GM19463 (cell line): ENCODE measurements around the gene HRH3.

Experiments
- ATAC-seq: cut with Tn5 transposase; IDR thresholded peaks from one replicate; pipeline ENCODE4 v1.9.1; 2021; ENCODE audit warnings: mild to moderate bottlenecking, moderate library complexity; ENCODE audit not compliant: unreplicated experiment

HRH3 gene

GRCh38 chr20:62216636-62217566 lies 3.2 kb downstream of the HRH3 start:
- no peak for ATAC-seq

GRCh38 chr20:62215991-62216635 lies 4.0 kb downstream of the HRH3 start:
- no peak for ATAC-seq

DNA sequence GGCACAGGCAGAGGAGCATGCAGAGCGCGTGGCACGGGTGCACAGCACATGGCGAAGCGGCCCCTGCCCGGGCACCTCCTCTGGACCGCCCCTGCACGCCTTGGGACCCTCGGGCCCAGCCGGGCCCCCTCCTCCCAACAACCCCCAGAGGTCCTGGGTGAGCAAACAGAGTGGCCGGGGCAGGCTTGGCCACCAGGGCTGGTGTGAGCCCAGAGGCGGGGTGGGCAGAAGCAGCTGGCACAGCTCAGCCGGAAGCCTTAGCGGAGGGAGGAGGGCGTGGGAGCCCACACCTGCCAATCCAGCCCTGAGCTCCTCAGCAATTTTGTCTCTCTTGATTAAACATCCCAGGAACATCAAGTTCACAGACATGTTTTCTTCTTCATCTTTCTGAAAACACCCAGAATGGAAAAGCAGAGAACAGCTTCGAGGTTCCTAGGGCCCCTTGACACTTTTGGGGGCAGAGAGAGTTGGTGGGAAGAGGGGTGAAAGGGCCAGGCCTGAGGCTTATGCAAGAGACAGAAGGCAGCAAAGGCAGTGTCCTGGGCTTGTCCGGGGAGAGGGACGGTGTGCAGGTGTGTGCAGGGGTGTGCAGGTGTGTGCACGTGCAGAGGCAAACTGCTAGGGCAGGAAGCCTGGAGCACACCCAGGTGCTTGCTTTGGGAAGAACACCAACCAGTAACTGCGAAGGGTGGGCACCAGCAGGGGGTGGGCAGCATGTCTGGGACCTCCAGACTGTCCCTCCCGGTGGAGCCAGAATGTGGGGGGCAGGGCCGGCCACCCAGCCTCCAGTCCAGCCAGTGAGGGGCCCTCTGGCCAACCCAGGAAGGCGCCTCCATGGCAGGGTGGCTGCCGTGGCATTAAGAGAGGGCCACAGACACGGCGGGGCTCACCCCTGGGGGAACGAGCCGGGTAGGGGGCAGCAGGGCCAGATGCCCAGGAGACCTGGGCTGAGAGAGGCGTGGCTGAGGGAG lies 4.8 kb downstream of the HRH3 start:
- ATAC-seq: no peak

- no peak for ATAC-seq
Measured at GRCh38 chr20:62214067-62214466, 6.0 kb downstream of the HRH3 start.

DNA sequence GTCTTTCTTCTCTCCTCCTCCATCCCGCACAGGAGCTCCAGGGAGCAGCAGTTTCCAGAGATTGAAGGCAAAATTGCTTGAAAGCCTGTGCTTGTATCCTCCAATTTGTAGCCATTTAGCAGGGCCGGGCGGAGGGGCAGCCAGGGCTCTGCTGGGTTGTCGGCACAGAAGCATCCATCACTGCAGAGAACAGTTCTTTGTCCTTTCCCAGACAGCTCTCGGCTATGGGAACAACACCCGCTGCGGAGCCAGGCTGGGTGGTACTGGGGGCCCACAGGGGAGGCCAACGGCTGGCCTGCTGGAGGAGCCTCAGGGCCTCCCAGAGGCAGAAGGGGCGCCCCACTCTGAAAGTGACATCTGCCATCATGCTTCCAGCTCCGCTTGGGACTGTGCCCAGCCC lies 7.8 kb downstream of the HRH3 start:
- no peak for ATAC-seq

- ATAC-seq: no peak
Measured at GRCh38 chr20:62211769-62212288, 8.2 kb downstream of the HRH3 start.

- ATAC-seq: no peak
Measured at GRCh38 chr20:62211216-62211615, 8.9 kb downstream of the HRH3 start.

DNA sequence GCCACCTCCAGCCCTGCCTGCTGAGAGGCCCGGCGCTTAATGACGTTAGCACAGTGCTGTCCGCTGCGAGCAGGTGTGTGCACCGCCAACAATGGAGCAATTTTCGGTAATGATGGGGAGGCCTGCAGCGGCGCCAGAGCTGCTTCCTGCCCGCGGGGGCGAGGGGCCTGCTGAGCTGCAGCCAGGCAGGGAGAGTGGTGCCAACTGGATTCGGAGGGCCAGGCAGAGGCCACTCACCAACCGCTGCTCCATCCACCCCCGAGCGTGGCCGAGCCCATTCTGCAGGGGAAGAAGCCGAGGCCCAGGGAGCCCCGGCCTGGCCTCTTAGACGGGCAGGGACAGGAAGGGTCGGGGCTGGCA lies 9.6 kb downstream of the HRH3 start:
- no peak for ATAC-seq

GRCh38 chr20:62209850-62210495 lies 10.1 kb downstream of the HRH3 start:
- no peak for ATAC-seq

GRCh38 chr20:62208795-62209755 lies 11.0 kb downstream of the HRH3 start:
- no peak for ATAC-seq

- ATAC-seq: no peak
Measured at GRCh38 chr20:62208061-62208794, 11.8 kb downstream of the HRH3 start.

- no peak for ATAC-seq
Measured at GRCh38 chr20:62206388-62206775, 13.7 kb downstream of the HRH3 start.

- no peak for ATAC-seq
Measured at GRCh38 chr20:62205618-62206387, 14.3 kb downstream of the HRH3 start.

DNA sequence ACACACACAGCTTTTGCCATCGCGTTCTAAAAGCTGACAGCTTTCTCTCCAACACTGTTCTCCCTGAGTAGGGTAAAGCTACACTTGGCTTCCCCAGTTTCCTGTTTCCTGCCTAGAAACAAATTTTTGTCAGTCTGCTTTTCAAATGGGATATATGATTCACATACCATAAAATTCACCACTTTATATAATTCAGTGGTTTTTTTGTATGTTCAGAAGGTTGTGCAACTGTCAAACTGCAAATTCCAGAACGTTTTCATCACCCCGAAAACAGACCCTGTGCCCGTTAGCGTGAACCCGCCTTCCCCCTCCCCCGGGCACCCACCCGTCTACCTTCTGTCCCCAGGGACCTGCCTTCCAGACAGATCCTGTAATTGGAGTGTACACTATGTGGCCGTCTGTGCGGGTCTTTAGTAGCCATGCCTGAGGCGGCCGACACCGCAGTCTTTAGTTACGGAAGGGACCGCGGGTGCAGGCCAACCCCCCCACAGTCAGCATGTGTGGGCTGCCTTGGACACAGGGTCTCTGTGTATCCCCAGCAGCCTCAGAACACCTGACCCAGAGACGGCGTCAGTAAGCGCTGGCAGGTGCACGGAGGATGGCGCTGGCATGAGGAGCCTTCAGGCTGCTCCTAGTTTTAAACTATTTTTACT lies 16.6 kb downstream of the HRH3 start:
- ATAC-seq: no peak

DNA sequence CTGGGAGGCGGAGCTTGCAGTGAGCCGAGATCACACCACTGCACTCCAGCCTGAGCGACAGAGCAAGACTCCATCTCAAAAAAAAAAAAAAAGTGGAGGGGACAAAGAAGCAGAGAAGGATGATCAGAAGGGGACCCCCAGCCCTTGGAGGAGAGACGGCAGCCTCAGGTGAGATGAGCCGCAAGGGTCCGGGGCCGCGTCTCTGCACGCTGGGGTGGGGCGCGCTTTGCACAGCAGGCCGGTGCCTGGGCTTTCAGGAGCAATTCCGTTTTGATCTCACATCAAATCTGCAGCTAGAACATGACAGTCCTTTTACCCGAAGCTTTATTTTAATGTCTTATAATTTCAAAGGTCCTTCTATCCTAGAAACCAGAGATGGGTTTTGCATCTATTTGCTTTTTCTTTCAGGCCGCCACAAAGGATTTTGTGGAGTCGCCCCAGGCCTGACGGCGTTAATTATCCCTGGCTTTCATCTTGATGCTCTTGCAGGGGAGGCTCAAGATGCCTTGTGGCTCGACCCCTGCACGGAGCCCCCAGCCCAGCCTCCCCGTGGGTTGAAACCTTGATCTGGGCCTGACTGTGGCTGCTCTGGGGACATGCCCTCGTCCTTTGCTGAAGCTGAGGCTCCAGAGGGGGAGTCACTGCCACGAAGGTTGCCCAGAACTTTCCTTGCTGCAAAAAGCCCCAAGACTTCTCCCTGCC lies 17.3 kb downstream of the HRH3 start:
- ATAC-seq: no peak

GRCh38 chr20:62202083-62202395 lies 18.0 kb downstream of the HRH3 start:
- ATAC-seq: no peak
